ENCODE data around the gene CRTC1. TPM values are rescaled to one million over a fixed set of nuclear protein-coding genes. Genes with fewer than 3 reads are reported as not detected.

Gene CRTC1
- total RNA-seq, 1 experiment from 2014 or later: 3.7 TPM

DNA sequence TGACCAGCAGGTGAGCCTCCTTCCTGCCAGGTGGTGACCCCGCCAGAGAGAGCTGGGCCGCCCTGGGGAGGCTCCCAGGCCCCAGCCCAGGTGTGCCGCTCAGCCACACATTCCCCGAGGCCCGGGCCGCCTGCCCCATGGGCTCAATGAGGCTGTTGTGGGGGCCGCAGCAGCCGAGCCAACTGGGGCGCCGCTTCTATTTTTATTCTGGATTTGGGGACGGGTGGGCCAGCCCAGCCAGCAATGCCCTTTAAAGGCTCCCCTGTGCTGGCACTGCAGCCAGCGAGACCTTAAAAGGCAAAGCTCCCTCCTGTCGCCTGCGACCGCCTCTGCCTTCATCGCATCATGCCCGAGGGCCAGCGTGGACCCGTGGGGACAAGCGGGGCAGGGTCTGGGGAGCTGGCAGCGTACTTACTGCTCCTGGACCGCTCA is 17.7 kb upstream of the CRTC1 start:
- DNase-seq: peak; percentile 55
- peak overlapping the region; percentile 49 for H3K4me2 ChIP-seq (ENCODE audit: low read depth, low read length, poor library complexity, severe bottlenecking)
- no peaks in the 10 kb centered on the region for H3K9me2 ChIP-seq (replicated peaks; ENCODE audit: insufficient read depth, low read length)
- peaks cover 41% of the 10 kb centered on the region for H3K4me1 ChIP-seq (ENCODE audit: low read length)
- peak overlapping the region; percentile 51 for H3K9ac ChIP-seq (ENCODE audit: low read length)
- H3K27ac ChIP-seq (ENCODE audit: low read length): peak overlapping the region; percentile 73
- no peaks in the 10 kb centered on the region for H3K9me3 ChIP-seq (ENCODE audit: low read length)
- H2AFZ ChIP-seq (ENCODE audit: low read length): no peak overlapping the region
- peaks cover 4% of the 10 kb centered on the region; the same call in 1 of the 2 replicates for H3K36me3 ChIP-seq (ENCODE audit: insufficient read depth, low read length)
- no peaks in the 10 kb centered on the region for H3K27me3 ChIP-seq (ENCODE audit: low read length)
- H3K79me2 ChIP-seq (ENCODE audit: low read length): no peaks in the 10 kb centered on the region
- H4K20me1 ChIP-seq (ENCODE audit: insufficient read depth, low read depth, low read length): peaks cover 5% of the 10 kb centered on the region; the same call in 1 of the 2 replicates
- H3K4me3 ChIP-seq (ENCODE audit: low read length): no peak overlapping the region

DNA sequence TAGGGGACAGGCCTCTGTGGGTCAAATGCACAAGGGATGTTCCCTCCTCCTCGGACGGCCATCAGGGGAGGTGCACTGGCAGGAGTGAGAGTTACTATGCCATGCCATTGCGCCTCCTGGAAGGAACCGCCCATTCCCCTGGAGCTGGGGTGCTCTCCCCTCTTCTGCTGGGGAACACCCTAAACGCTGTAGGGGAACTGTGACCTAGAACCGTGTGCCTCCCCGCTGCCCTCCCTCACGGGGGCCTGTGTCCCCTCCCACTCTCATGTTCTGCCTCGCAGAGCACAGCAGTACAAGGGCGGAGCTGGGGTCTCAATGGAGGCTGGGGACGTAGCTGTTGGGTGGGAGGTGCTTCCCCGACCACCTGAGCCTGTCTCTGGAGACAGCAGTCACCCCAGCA is 17.2 kb upstream of the CRTC1 start:
- Histone ChIP-seq H3K9me3 (ENCODE audit: low read length) (no peaks in the 10 kb centered on the region), H3K4me1 (ENCODE audit: low read length) (peaks cover 36% of the 10 kb centered on the region), H3K27ac (ENCODE audit: low read length) (peak overlapping the region; percentile 73), H3K4me3 (ENCODE audit: low read length) (no peak overlapping the region), H2AFZ (ENCODE audit: low read length) (no peak overlapping the region), H4K20me1 (ENCODE audit: insufficient read depth, low read depth, low read length) (0 out of 2 replicates have a peak, but pooled peaks cover 5% of the 10 kb centered on the region), H3K9me2 (replicated peaks; ENCODE audit: insufficient read depth, low read length) (no peaks in the 10 kb centered on the region), H3K4me2 (ENCODE audit: low read depth, low read length, poor library complexity, severe bottlenecking) (peak overlapping the region; percentile 49), H3K79me2 (ENCODE audit: low read length) (no peaks in the 10 kb centered on the region), H3K9ac (ENCODE audit: low read length) (peak overlapping the region; percentile 51), H3K36me3 (ENCODE audit: insufficient read depth, low read length) (peaks cover 4% of the 10 kb centered on the region; the same call in 1 of the 2 replicates), H3K27me3 (ENCODE audit: low read length) (no peaks in the 10 kb centered on the region)
- no peak for DNase-seq

DNA sequence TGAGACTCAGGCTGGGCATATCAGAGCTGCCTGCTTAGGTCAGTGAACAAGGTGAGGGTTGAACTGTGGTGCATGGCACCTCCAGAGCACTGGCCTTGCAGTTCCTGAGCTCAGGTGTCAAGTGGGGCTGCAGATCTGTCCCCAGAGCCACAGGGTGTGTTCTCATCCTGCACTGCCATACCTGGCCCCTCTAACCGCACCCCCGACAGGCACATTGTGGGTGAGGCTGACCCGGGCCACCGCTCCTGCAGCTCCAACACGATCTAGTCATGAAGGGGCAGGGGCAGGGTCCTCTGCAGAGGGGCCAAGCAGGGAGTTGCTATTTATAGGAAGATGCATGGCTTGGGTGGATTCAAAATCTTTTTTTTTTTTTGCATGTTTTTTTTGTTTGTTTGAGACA is 16.7 kb upstream of the CRTC1 start:
- Histone ChIP-seq H3K9me2 (replicated peaks; ENCODE audit: insufficient read depth, low read length) (no peaks in the 10 kb centered on the region), H2AFZ (ENCODE audit: low read length) (no peak overlapping the region), H3K27ac (ENCODE audit: low read length) (peak overlapping the region; percentile 73; the same call in 1 of the 2 replicates), H3K9me3 (ENCODE audit: low read length) (no peaks in the 10 kb centered on the region), H3K4me2 (ENCODE audit: low read depth, low read length, poor library complexity, severe bottlenecking) (no peak overlapping the region), H3K4me3 (ENCODE audit: low read length) (no peak overlapping the region), H4K20me1 (ENCODE audit: insufficient read depth, low read depth, low read length) (0 out of 2 replicates have a peak, but pooled peaks cover 5% of the 10 kb centered on the region), H3K9ac (ENCODE audit: low read length) (no peak overlapping the region), H3K36me3 (ENCODE audit: insufficient read depth, low read length) (peaks cover 4% of the 10 kb centered on the region; the same call in 1 of the 2 replicates), H3K79me2 (ENCODE audit: low read length) (no peaks in the 10 kb centered on the region), H3K4me1 (ENCODE audit: low read length) (peaks cover 33% of the 10 kb centered on the region), H3K27me3 (ENCODE audit: low read length) (no peaks in the 10 kb centered on the region)
- no peak for DNase-seq

DNA sequence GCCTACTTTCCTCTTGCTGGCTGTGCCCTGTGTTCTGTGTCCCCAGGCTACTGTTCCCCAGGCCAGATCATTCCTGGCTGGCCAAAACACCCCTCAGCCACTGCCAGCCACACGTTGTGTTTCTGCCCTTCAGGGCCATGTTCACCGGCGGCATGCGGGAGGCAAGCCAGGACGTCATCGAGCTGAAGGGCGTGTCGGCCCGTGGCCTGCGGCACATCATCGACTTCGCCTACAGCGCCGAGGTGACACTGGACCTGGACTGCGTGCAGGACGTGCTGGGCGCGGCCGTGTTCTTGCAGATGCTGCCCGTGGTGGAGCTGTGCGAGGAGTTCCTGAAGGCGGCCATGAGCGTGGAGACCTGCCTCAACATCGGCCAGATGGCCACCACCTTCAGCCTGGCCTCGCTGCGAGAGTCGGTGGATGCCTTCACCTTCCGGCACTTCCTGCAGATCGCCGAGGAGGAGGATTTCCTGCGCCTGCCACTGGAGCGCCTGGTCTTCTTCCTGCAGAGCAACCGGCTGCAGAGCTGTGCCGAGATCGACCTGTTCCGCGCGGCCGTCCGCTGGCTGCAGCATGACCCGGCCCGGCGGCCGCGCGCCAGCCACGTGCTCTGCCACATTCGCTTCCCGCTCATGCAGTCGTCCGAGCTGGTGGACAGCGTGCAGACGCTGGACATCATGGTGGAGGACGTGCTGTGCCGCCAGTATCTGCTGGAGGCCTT is 15.8 kb upstream of the CRTC1 start:
- Histone ChIP-seq H3K9ac (ENCODE audit: low read length) (no peak overlapping the region), H3K9me2 (replicated peaks; ENCODE audit: insufficient read depth, low read length) (no peaks in the 10 kb centered on the region), H3K4me1 (ENCODE audit: low read length) (peaks cover 33% of the 10 kb centered on the region), H3K4me2 (ENCODE audit: low read depth, low read length, poor library complexity, severe bottlenecking) (no peak overlapping the region), H3K4me3 (ENCODE audit: low read length) (no peak overlapping the region), H3K27ac (ENCODE audit: low read length) (no peak overlapping the region), H3K79me2 (ENCODE audit: low read length) (no peaks in the 10 kb centered on the region), H4K20me1 (ENCODE audit: insufficient read depth, low read depth, low read length) (no peaks in the 10 kb centered on the region), H3K9me3 (ENCODE audit: low read length) (no peaks in the 10 kb centered on the region), H2AFZ (ENCODE audit: low read length) (no peak overlapping the region), H3K36me3 (ENCODE audit: insufficient read depth, low read length) (peaks cover 4% of the 10 kb centered on the region; the same call in 1 of the 2 replicates), H3K27me3 (ENCODE audit: low read length) (no peaks in the 10 kb centered on the region)
- DNase-seq: no peak

DNA sequence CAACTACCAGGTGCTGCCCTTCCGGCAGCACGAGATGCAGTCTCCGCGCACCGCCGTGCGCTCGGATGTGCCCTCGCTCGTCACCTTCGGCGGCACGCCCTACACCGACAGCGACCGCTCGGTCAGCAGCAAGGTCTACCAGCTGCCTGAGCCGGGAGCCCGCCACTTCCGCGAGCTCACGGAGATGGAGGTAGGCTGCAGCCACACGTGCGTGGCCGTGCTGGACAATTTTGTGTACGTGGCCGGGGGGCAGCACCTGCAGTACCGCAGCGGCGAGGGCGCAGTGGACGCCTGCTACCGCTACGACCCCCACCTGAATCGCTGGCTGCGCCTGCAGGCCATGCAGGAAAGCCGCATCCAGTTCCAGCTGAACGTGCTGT is 15.2 kb upstream of the CRTC1 start:
- H3K9me2 ChIP-seq (replicated peaks; ENCODE audit: insufficient read depth, low read length): no peaks in the 10 kb centered on the region

DNA sequence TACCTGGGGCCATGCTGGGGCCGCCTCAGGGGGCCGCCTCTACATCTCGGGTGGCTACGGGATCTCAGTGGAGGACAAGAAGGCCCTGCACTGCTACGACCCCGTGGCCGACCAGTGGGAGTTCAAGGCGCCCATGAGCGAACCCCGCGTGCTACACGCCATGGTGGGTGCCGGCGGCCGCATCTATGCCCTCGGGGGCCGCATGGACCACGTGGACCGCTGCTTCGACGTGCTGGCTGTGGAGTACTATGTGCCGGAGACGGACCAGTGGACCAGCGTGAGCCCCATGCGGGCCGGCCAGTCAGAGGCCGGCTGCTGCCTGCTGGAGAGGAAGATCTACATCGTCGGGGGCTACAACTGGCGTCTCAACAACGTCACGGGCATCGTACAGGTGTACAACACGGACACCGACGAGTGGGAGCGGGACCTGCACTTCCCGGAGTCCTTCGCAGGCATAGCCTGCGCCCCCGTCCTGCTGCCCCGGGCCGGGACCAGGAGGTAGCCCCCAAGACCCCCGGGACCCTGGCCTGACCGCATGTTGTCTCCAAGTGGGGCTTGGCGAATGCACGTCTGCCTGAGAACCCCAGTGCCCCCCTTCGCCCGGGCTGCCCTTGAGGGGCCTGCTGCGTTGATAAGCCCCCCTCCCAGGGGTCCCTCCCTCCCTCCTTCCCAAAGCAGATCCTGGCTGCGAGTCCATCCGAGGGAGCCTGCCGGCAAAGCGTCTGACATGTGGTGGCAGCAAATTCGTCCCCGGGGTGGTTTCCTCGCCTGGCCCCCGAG is 14.5 kb upstream of the CRTC1 start:
- H3K9me3 ChIP-seq (ENCODE audit: low read length): no peaks in the 10 kb centered on the region
- no peak overlapping the region for H3K9ac ChIP-seq (ENCODE audit: low read length)
- no peak for DNase-seq
- H4K20me1 ChIP-seq (ENCODE audit: insufficient read depth, low read depth, low read length): no peaks in the 10 kb centered on the region
- H2AFZ ChIP-seq (ENCODE audit: low read length): no peak overlapping the region
- H3K9me2 ChIP-seq (replicated peaks; ENCODE audit: insufficient read depth, low read length): no peaks in the 10 kb centered on the region
- H3K4me1 ChIP-seq (ENCODE audit: low read length): peaks cover 23% of the 10 kb centered on the region
- H3K27me3 ChIP-seq (ENCODE audit: low read length): no peaks in the 10 kb centered on the region
- H3K36me3 ChIP-seq (ENCODE audit: insufficient read depth, low read length): peaks cover 4% of the 10 kb centered on the region; the same call in 1 of the 2 replicates
- H3K79me2 ChIP-seq (ENCODE audit: low read length): no peaks in the 10 kb centered on the region
- H3K27ac ChIP-seq (ENCODE audit: low read length): no peak overlapping the region
- no peak overlapping the region for H3K4me3 ChIP-seq (ENCODE audit: low read length)
- H3K4me2 ChIP-seq (ENCODE audit: low read depth, low read length, poor library complexity, severe bottlenecking): no peak overlapping the region

More for the DNA sequence above, 15.2 kb upstream of the CRTC1 start:
- no peak for DNase-seq
- H4K20me1 ChIP-seq (ENCODE audit: insufficient read depth, low read depth, low read length): no peaks in the 10 kb centered on the region
- H3K4me1 ChIP-seq (ENCODE audit: low read length): peaks cover 30% of the 10 kb centered on the region
- no peaks in the 10 kb centered on the region for H3K27me3 ChIP-seq (ENCODE audit: low read length)
- H3K4me2 ChIP-seq (ENCODE audit: low read depth, low read length, poor library complexity, severe bottlenecking): no peak overlapping the region
- H3K27ac ChIP-seq (ENCODE audit: low read length): no peak overlapping the region
- H3K4me3 ChIP-seq (ENCODE audit: low read length): no peak overlapping the region
- no peaks in the 10 kb centered on the region for H3K9me3 ChIP-seq (ENCODE audit: low read length)
- H2AFZ ChIP-seq (ENCODE audit: low read length): no peak overlapping the region
- H3K79me2 ChIP-seq (ENCODE audit: low read length): no peaks in the 10 kb centered on the region
- H3K36me3 ChIP-seq (ENCODE audit: insufficient read depth, low read length): peaks cover 4% of the 10 kb centered on the region; the same call in 1 of the 2 replicates
- H3K9ac ChIP-seq (ENCODE audit: low read length): no peak overlapping the region

DNA sequence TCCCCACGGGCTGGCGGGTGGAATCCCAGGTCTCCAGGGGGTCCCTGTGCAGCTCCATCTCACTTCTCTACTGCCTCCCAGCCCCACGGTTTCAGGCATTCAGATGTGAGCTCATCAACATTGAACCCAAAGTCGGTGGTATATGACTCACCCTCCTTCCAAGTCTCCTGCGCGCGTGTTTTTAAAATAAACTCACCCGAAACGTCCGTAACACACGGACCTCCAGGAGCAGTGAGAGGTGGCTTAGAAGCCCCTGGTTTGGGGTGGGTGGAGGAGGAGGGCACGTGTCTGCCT is 14.0 kb upstream of the CRTC1 start:
- no peaks in the 10 kb centered on the region for H3K27me3 ChIP-seq (ENCODE audit: low read length)
- H2AFZ ChIP-seq (ENCODE audit: low read length): no peak overlapping the region
- peaks cover 19% of the 10 kb centered on the region for H3K4me1 ChIP-seq (ENCODE audit: low read length)
- no peaks in the 10 kb centered on the region for H4K20me1 ChIP-seq (ENCODE audit: insufficient read depth, low read depth, low read length)
- no peak overlapping the region for H3K27ac ChIP-seq (ENCODE audit: low read length)
- no peak for DNase-seq
- H3K9me2 ChIP-seq (replicated peaks; ENCODE audit: insufficient read depth, low read length): no peaks in the 10 kb centered on the region
- no peak overlapping the region for H3K4me3 ChIP-seq (ENCODE audit: low read length)
- no peak overlapping the region for H3K4me2 ChIP-seq (ENCODE audit: low read depth, low read length, poor library complexity, severe bottlenecking)
- H3K36me3 ChIP-seq (ENCODE audit: insufficient read depth, low read length): peaks cover 4% of the 10 kb centered on the region; the same call in 1 of the 2 replicates
- no peaks in the 10 kb centered on the region for H3K9me3 ChIP-seq (ENCODE audit: low read length)
- H3K9ac ChIP-seq (ENCODE audit: low read length): no peak overlapping the region
- no peaks in the 10 kb centered on the region for H3K79me2 ChIP-seq (ENCODE audit: low read length)

DNA sequence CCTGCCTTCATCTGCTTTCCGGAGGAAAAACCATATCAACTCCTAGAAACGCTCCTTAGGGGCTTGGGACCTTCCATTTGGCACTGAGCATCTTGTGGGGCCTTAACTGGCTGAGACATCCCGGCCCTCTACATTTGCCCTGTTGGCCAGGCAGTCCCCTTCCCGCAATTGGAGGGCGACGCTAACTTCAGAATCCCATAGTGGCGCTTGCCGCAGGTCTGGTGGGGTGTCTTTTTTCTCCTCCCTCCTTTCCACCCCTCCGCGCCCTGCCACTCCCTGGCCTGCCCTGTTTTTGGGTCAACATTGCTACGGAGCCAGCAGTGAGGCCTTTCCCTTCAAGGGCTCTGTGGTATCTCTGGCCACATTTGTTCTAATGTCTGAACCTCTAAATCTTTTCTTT is 13.6 kb upstream of the CRTC1 start:
- no peaks in the 10 kb centered on the region for H4K20me1 ChIP-seq (ENCODE audit: insufficient read depth, low read depth, low read length)
- no peak overlapping the region for H3K4me2 ChIP-seq (ENCODE audit: low read depth, low read length, poor library complexity, severe bottlenecking)
- H3K27ac ChIP-seq (ENCODE audit: low read length): no peak overlapping the region
- H3K79me2 ChIP-seq (ENCODE audit: low read length): no peaks in the 10 kb centered on the region
- no peak overlapping the region for H3K9ac ChIP-seq (ENCODE audit: low read length)
- no peak overlapping the region for H3K4me3 ChIP-seq (ENCODE audit: low read length)
- H3K9me2 ChIP-seq (replicated peaks; ENCODE audit: insufficient read depth, low read length): no peaks in the 10 kb centered on the region
- H2AFZ ChIP-seq (ENCODE audit: low read length): no peak overlapping the region
- peaks cover 4% of the 10 kb centered on the region; the same call in 1 of the 2 replicates for H3K36me3 ChIP-seq (ENCODE audit: insufficient read depth, low read length)
- H3K4me1 ChIP-seq (ENCODE audit: low read length): peaks cover 19% of the 10 kb centered on the region
- no peak for DNase-seq
- no peaks in the 10 kb centered on the region for H3K9me3 ChIP-seq (ENCODE audit: low read length)
- H3K27me3 ChIP-seq (ENCODE audit: low read length): no peaks in the 10 kb centered on the region

Measured in Karpas-422 (cell line).